ENCODE data around the gene GPNMB. TPM values are rescaled to one million over a fixed set of nuclear protein-coding genes. Genes with fewer than 3 reads are reported as not detected.

GPNMB gene
- total RNA-seq, 1 donor: 380 TPM

- no peak for TF ChIP-seq CTCF (IDR thresholded peaks at IDR 0.05; ENCODE audit: extremely low read depth, low read depth, low read length)
- no peaks in the 10 kb centered on the region for H3K36me3 ChIP-seq (ENCODE audit: insufficient read depth, low read length)
These were observed 19.6 kb upstream of the GPNMB start for GRCh38 chr7:23226844-23227450.

GRCh38 chr7:23228412-23228811, 18.2 kb upstream of the GPNMB start:
- H3K4me1 ChIP-seq (ENCODE audit: insufficient read depth, low read length): no peaks in the 10 kb centered on the region
- no peaks in the 10 kb centered on the region for H3K9me3 ChIP-seq (ENCODE audit: low read depth, low read length)
- H3K36me3 ChIP-seq (ENCODE audit: insufficient read depth, low read length): no peaks in the 10 kb centered on the region
- H3K4me3 ChIP-seq (ENCODE audit: insufficient read depth, low read length): no peak overlapping the region
- H3K4me2 ChIP-seq (ENCODE audit: insufficient read depth, low read length): no peak overlapping the region
- H3K27ac ChIP-seq (ENCODE audit: low read depth, low read length): no peak overlapping the region
- DNase-seq (ENCODE audit: insufficient read length, low spot score, missing footprints): no peak
- H3K79me2 ChIP-seq (ENCODE audit: insufficient read depth, low read length): no peaks in the 10 kb centered on the region
- no peak overlapping the region for H2AFZ ChIP-seq (ENCODE audit: low read length)
- TF ChIP-seq CTCF (IDR thresholded peaks at IDR 0.05; ENCODE audit: extremely low read depth, low read depth, low read length): no peak
- H3K27me3 ChIP-seq (ENCODE audit: insufficient read depth, low read length): no peaks in the 10 kb centered on the region
- no peaks in the 10 kb centered on the region for H4K20me1 ChIP-seq (ENCODE audit: insufficient read depth, low read length)

More at GRCh38 chr7:23226844-23227450, 19.6 kb upstream of the GPNMB start:
- H3K4me2 ChIP-seq (ENCODE audit: insufficient read depth, low read length): no peak overlapping the region
- no peak overlapping the region for H3K4me3 ChIP-seq (ENCODE audit: insufficient read depth, low read length)
- no peak overlapping the region for H2AFZ ChIP-seq (ENCODE audit: low read length)
- peaks cover 7% of the 10 kb centered on the region for H3K27me3 ChIP-seq (ENCODE audit: insufficient read depth, low read length)
- DNase-seq (ENCODE audit: insufficient read length, low spot score, missing footprints): no peak
- H3K79me2 ChIP-seq (ENCODE audit: insufficient read depth, low read length): no peaks in the 10 kb centered on the region
- H3K27ac ChIP-seq (ENCODE audit: low read depth, low read length): no peak overlapping the region
- H3K4me1 ChIP-seq (ENCODE audit: insufficient read depth, low read length): no peaks in the 10 kb centered on the region
- no peaks in the 10 kb centered on the region for H3K9me3 ChIP-seq (ENCODE audit: low read depth, low read length)
- H4K20me1 ChIP-seq (ENCODE audit: insufficient read depth, low read length): no peaks in the 10 kb centered on the region

GRCh38 chr7:23230641-23231101, 15.9 kb upstream of the GPNMB start:
- H2AFZ ChIP-seq (ENCODE audit: low read length): peak overlapping the region; percentile 73
- H3K9me3 ChIP-seq (ENCODE audit: low read depth, low read length): no peaks in the 10 kb centered on the region
- TF ChIP-seq CTCF (IDR thresholded peaks at IDR 0.05; ENCODE audit: extremely low read depth, low read depth, low read length): no peak
- H4K20me1 ChIP-seq (ENCODE audit: insufficient read depth, low read length): no peaks in the 10 kb centered on the region
- no peak overlapping the region for H3K27ac ChIP-seq (ENCODE audit: low read depth, low read length)
- no peaks in the 10 kb centered on the region for H3K36me3 ChIP-seq (ENCODE audit: insufficient read depth, low read length)
- H3K79me2 ChIP-seq (ENCODE audit: insufficient read depth, low read length): no peaks in the 10 kb centered on the region
- no peak overlapping the region for H3K4me2 ChIP-seq (ENCODE audit: insufficient read depth, low read length)
- no peak overlapping the region for H3K4me3 ChIP-seq (ENCODE audit: insufficient read depth, low read length)
- no peaks in the 10 kb centered on the region for H3K27me3 ChIP-seq (ENCODE audit: insufficient read depth, low read length)
- DNase-seq (ENCODE audit: insufficient read length, low spot score, missing footprints): no peak
- H3K4me1 ChIP-seq (ENCODE audit: insufficient read depth, low read length): no peaks in the 10 kb centered on the region

GRCh38 chr7:23232966-23233365, 13.6 kb upstream of the GPNMB start:
- Histone ChIP-seq H2AFZ (ENCODE audit: low read length) (no peak overlapping the region), H3K4me1 (ENCODE audit: insufficient read depth, low read length) (no peaks in the 10 kb centered on the region), H3K4me3 (ENCODE audit: insufficient read depth, low read length) (no peak overlapping the region), H3K4me2 (ENCODE audit: insufficient read depth, low read length) (no peak overlapping the region), H3K36me3 (ENCODE audit: insufficient read depth, low read length) (no peaks in the 10 kb centered on the region), H3K79me2 (ENCODE audit: insufficient read depth, low read length) (no peaks in the 10 kb centered on the region), H3K27ac (ENCODE audit: low read depth, low read length) (no peak overlapping the region), H3K9me3 (ENCODE audit: low read depth, low read length) (no peaks in the 10 kb centered on the region), H4K20me1 (ENCODE audit: insufficient read depth, low read length) (no peaks in the 10 kb centered on the region), H3K27me3 (ENCODE audit: insufficient read depth, low read length) (no peaks in the 10 kb centered on the region)
- DNase-seq (ENCODE audit: insufficient read length, low spot score, missing footprints): no peak
- no peak for TF ChIP-seq CTCF (IDR thresholded peaks at IDR 0.05; ENCODE audit: extremely low read depth, low read depth, low read length)
